Myocyte (in vitro differentiated cells): ENCODE data around the gene DVL1. TPM values are rescaled to one million over a fixed set of nuclear protein-coding genes. Genes with fewer than 3 reads are reported as not detected.

ENCODE experiments used
- DNase-seq: peaks from one replicate; pipeline ENCODE4 v3.0.0-alpha.2; 2012; ENCODE audit warnings: low read depth
- total RNA-seq: library from RNA; depleted of rRNA; stranded (reverse); fragments of >200 nt; gene quantifications from 2 replicates; pipeline ENCODE4 v1.2.3, GENCODE V29; 2014

DVL1 gene
- total RNA-seq, 1 donor from 2014 or later, result 137 TPM

DNA sequence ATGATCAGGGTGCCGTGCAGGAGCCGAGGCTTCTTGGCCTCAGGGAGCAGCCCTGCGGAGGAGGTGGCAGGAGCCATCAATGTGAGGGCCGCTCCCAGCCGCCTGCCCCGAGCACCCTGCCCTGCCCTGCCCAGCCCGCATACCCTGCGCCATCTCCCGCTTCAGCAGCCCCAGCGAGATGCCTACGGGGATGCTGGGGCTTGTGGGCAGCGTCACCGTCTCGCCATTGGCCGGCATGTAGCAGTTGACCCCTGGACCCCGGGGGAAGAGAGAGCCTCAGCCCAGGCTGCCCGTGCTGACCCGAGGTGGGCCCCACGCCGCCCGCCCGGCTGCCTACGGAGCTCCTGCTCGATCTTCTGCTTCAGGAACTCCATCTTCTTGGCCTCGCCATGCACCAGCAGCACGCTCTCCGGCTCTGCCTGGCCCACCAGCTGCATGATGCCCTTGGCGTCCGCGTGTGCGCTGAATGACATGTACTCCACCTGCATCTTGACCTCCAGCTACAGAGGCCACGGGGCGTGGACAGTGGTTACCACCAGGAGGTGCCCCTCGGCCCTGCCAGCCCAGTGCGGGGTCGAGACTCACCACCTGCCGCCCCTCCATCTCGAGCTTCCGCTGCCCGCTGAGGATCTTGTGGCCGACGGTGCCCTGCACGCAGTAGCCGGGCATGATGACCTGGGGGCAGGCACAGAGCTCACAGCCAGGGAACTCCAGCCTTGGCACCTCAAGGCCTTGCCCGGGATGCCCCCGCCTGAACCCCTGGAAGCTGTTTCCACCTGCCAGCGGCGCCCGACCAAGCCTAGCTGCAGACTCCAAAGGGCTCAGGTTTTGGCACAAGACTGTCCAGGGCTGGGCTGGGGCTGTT lies 36.5 kb downstream of the DVL1 start:
- DNase-seq, result no peak

DNA sequence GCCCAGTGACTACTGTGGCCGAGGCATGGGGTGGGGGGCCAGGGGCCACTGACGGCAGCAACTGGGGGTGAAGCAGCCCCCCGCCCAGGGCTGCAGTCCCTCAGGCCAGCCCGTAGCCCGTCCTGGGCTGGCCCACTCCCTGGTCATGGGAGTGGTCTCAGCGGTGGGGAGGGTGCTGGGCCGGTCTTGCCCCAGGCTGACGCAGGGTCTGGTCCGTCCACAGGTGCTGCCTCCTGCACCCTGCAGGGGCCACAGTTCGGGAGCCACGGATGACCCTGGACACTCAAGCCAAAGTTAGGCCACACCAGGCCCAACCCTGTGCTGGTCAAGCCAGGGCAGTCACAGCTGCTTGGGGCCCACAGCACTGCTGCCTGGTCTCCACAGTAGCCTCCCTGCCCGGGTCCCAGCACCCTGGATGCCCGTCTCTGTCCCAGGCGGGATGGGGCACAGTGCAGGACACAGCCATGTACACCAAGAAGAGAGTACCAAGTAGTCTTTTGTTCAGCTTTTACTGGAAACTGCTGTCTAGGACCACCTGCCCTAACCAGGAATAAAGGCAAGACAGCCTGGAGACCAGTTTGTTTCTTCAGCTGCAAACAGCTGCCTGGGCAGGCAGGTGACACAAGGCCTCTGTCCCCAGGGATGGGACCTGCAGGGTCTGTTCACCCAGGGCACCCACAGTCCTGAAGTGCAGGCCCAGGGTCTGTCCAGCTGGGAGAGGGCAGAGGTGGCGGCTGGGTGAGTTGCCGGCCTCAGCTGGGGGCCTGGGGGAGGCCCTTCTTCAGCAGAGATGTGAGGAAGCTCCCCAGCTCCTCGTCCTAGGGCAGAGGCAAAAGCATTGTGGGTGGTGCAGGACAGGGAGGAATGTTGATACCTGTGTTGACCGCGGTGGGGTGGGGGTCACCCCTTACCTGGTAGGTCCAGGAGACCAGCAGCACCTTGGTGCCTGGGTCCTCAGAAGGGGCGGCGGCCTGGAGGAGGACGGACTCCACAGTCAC lies 37.8 kb downstream of the DVL1 start:
- DNase-seq, result no peak

- no peak for DNase-seq
Measured at GRCh38 chr1:1310476-1311053, 38.7 kb downstream of the DVL1 start.

GRCh38 chr1:1310109-1310385 lies 39.2 kb downstream of the DVL1 start:
- no peak for DNase-seq

GRCh38 chr1:1309251-1310108 lies 39.7 kb downstream of the DVL1 start:
- no peak for DNase-seq

DNA sequence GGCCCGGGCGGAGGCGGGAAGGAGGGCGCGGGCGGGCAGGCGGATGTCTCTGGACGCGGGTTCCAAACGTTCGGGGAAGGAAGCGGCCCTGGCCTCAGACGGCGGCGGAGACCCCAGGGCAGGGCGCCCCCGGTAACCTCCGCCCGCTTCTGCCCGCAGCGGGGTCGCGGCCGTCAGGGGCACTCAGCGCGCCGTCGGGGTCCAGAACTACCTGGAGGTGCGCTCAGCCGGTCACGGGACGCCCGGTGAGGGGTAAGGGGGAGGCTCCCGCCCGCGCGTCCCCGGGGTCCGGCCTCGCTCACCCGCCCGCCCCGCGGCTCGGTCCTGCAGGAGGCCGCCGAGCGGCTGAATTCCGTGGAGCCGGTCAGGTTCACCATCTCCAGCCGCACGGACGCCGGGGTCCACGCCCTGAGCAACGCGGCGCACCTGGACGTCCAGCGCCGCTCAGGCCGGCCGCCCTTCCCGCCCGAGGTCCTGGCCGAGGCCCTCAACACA lies 40.4 kb downstream of the DVL1 start:
- no peak for DNase-seq

DNA sequence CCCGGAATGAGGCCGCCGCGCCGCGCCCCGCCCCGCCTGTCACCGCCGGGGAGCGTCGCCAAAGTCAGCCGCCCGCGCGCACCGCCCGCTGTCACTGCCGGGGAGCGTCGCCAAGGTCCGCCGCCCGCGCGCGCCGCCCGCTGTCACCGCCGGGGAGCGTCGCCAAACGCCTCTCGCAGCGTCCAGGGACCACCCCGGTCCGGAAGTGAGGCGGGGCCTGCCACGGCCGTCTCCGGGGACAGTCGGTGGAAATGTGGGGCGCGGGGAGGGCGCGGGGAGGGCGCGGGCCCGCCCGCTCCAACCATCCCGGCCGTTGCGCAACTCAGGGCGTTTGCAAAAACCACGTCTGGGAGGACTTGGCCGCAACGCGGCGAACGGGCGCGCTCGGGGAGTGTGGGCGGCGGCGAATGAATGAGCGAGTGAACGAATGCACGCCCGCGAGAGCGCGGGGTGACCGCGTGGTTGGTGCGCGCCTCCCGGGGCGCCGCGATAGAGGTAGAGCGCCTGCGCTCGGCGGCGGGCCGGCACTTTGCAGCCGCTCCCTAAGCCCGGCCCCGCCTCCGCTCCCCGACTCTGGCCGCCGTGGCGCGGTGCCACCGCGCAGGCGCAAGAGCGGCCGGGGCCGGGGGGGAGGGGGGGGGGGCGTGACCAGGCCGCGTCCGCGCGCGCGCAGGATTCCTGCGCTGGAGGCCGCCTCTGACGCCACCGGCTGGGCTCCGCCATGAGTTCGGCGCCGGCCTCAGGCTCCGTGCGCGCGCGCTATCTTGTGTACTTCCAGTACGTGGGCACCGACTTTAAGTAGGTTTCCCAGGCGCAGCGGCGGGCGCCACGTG lies 41.1 kb downstream of the DVL1 start, which contains the start of the genes ACAP3 and PUSL1:
TSS of gene ACAP3 (minus strand) at position 8 of the 833 bp plus-strand sequence. CDS start 115 bp downstream, outside the sequence.
TSS of gene PUSL1 (plus strand) at position 675 of the 833 bp plus-strand sequence. CDS start at position 722, 47 bp downstream.
- peak; percentile 90 for DNase-seq

GRCh38 chr1:1307261-1307922 lies 41.8 kb downstream of the DVL1 start:
- peak; percentile 35 for DNase-seq

DNA sequence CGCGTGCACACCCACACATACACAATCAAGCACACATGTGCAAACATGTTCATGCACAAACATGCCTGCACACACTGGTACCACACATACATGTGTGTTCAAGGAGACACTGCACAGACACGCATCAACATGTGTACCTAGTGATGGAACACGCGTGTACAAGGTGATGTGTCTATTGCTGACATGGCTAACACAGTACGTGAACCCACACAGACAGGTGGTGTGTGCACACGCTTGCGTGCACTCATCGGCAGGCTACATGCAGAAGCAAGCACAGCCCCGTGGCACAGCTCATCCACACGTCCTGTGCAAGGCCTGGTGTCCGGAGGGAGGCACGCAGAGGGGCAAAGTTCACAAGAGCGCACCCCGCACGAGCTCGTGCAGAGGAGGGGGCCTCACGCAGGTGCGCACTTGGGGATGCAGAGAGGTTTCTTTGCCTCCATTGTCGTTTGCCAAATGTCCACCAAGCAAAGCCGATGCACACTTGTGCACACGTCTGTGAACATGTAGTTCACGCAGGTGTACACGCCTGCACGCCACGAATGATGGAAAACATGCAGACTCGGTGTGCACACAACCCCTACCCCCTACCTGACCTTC lies 42.5 kb downstream of the DVL1 start:
- no peak for DNase-seq

GRCh38 chr1:1306070-1306660 lies 43.1 kb downstream of the DVL1 start:
- DNase-seq, result peak; percentile 51

GRCh38 chr1:1305300-1306069 lies 43.7 kb downstream of the DVL1 start:
- DNase-seq, result peak; percentile 77

GRCh38 chr1:1304331-1305299 lies 44.6 kb downstream of the DVL1 start:
- DNase-seq, result peak; percentile 86

DNA sequence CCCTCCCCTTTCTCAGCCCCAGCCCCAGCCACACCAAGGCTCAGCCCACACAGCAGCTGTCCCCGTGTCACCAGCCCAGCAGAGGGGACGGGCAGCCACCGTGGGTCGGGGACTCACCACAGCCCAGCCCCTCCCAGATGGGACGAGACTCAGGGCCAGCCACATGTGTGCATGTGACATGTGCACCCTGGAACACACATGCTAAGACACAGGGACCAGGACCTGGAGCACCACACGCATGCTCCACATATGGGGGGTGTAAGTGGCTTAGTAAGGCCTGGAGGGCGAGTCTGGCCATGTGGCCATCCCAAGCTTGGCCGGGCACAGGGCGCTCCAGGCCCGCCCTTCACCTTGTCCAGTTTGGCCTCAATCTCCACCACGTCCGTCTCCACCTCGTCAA lies 45.5 kb downstream of the DVL1 start:
- DNase-seq, result peak; percentile 47

DNA sequence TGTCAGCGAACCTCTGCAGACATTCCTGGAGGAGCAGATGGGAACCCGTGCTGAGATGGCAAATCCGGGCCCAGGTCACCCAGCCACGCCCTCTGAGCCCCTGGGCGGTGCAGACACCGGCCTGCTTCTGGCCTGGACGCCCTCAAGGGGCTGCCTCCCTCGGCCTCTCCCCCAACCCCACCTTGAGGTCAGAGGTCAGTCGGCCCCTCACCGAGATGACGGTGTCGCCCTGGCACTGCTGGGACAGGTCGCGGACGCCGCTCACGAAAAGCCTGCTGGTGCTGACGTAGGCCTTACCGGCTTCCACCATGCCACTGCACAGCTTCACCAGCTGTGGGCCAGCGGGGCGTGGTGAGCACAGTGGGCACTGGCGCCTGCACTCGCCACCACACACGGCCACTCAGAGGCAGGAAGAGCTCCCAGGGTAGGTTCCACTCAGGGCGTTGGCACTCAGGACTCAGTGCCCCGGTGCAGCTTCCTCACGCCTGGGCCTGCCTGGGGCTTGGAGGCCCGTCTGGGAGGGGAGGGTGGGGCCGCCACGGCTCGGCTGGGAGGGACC lies 46.2 kb downstream of the DVL1 start:
- DNase-seq, result peak; percentile 29

- no peak for DNase-seq
Measured at GRCh38 chr1:1302006-1302430, 47.2 kb downstream of the DVL1 start.

DNA sequence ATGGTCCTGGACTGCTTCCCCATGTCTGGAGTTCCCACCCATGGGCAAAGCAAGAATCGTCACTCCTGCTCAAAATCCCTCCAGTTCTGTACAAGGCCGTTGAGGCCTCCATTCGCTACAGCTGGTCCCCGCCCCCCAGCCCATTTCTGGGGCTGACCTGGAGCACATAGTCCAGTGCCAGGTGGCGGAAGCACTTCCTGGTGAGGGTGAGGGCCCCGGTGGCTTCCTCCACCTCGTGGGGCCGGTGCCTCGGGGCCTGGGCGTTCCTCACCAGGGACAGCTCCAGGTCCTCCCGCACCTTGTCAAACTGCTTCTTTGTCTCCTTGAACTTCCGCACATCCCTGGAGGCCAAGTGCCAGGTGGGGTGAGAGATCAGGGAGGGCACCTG lies 48.9 kb downstream of the DVL1 start:
- no peak for DNase-seq
